HG03378 (cell line): ENCODE data around the gene GNG8.

Experiments
- ATAC-seq: cut with Tn5 transposase; IDR thresholded peaks from one replicate; pipeline ENCODE4 v1.9.1; 2021; ENCODE audit warnings: mild to moderate bottlenecking, moderate library complexity; ENCODE audit not compliant: unreplicated experiment

GNG8 gene

GRCh38 chr19:46605356-46605821, 30.6 kb downstream of the GNG8 start:
- ATAC-seq = no peak

- no peak for ATAC-seq
Observed at GRCh38 chr19:46604781-46605355, 31.1 kb downstream of the GNG8 start.

DNA sequence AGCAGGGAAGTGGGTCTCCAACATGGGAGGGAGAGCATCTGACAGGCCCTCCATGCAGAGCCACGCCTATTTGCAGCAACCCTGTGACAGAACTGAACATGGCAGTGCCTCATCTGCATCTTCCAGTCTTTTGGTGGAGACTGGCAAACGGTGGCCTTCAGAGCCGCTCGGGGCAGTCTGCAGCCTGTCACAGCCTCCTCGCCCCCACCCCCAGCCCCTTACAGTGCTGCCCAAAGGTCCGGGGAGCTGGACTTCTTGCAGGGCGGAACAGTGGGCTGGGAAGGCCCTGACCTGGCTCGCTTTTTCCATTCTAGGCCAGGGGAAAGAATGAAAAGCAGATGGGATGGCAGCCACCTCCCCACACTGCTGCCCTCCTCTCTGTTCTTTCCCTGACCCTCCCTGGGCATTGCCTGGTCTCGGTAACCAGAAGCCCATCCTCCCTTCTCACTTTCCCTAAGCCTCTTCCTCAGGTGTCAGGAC, 32.2 kb downstream of the GNG8 start:
- no peak for ATAC-seq

DNA sequence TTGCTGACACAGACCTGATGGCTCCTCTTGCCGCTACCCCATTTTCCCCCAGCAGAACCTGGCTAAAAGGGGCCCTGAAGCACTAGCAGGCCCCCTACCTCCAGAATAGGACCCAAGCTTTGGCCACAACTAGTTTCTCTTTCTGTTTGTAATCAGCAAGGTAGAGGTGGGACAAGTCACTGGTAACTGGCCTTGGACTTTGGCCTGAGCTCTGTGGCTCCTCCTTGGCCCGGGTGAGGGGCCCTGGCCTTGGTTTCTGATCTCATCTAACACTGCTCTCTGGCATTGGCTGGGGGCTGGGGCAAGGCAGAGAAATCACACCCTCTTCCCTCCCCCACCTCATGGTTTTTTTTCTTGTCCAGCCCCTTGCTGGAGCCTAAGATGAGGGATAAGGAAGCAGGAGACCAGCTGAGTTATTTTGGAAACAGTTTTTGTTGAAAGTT, 32.8 kb downstream of the GNG8 start:
- ATAC-seq = no peak

- no peak for ATAC-seq
Observed at GRCh38 chr19:46602392-46603194, 33.4 kb downstream of the GNG8 start.

GRCh38 chr19:46601318-46602224, 34.4 kb downstream of the GNG8 start, which contains the start of gene CALM3:
Gene CALM3 (plus strand): TSS chr19:46601330. CDS start chr19:46601435, 105 bp downstream.
- peak; percentile 26 for ATAC-seq

- peak; percentile 82 for ATAC-seq
Observed at GRCh38 chr19:46600384-46601317, 35.4 kb downstream of the GNG8 start.

DNA sequence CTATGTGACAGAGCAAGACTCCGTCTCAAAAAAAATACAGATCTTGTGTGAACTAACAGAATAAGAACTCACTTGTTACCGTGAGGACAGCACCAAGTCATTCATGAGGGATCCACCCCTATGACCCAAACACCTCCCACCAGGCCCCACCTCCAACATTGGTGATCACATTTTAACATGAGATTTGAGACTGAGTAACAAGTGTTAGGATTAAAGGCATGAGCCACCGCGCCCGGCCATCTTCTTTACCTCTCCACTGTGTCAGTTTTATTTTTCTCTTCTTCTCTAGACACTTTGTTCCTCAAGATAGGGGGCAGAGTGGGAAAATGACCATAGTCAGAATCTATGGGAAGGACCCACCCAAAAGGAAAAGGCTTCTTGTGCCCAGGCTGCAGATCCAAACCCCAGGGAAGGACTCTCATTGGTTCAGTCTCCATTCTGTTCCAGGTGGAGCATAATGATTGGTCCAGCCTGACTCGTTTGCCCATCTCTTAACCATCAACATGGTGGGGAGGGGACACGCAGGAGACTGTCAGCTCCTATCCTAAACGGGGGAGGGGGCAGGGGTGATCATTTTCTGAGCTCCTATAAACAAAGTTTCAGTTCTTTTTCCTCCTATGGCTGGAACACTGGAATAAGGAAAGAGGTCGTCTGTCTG, 36.2 kb downstream of the GNG8 start:
- no peak for ATAC-seq

DNA sequence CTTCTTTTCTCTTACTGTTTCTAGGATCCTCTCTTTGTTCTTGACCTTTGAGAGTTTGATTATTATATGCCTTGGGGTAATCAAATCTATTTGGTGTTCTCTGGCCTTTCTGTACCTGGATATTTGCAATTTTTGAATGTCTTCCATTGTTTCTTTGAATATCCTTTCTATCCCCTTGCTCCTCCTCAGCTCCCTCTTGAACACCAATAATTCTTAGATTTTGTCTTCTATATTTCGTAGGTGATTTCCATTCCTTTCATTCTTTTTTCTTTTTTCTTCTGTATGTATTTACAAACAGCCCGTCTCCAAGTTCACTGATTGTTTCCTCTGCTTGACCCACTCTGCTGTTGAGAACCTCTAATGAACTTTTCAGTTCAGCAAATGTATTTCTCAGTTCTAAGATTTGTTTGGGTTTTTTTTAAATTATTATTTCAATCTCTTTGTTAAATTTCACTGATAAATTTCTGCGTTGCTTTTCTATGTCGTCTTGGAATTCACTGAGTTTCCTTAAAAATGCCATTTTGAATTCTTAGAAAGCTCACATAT, 37.6 kb downstream of the GNG8 start:
- no peak for ATAC-seq

DNA sequence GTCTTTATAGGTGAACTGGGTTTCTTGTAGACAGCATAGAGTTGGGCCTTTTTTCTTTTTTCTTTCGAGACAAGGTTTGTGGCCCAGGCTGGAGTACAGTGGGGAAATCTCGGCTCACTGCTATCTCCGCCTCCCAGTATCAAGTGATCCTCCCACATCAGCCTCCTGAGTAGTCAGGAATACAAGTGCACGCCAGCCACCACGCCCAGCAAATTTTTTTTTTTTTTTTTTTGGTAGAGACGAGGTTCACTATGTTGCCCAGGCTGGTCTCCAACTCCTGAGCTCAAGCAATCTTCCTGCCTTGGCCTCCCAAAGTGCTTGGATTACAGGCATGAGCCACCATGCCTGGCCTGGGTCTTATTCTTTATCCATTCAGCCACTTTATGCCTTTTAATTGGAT, 40.0 kb downstream of the GNG8 start:
- no peak for ATAC-seq

GRCh38 chr19:46591870-46592269, 44.1 kb downstream of the GNG8 start:
- ATAC-seq = no peak

GRCh38 chr19:46591254-46591653, 44.7 kb downstream of the GNG8 start:
- no peak for ATAC-seq

GRCh38 chr19:46587861-46588260, 48.1 kb downstream of the GNG8 start:
- no peak for ATAC-seq

DNA sequence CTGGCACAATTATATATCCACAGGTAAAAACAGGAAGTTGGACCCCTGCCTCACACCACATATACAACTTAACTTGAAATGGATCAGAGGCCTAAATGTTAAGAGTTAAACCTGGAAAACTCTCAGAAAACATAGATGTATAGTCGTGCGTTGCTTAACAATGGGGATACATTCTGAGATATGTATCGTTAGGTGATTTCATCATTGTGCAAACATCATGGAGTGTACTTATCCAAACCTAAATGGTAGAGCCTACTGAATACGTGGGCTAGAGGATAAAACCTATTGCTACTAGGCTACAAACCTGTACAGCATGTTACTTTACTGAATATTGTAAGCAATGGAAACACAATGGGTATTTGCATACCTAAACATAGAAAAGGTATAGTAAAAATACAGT, 49.7 kb downstream of the GNG8 start:
- ATAC-seq = no peak

GRCh38 chr19:46585539-46585938, 50.5 kb downstream of the GNG8 start:
- ATAC-seq = no peak
